ENCODE results near the gene SIGLEC11.

GRCh38 chr19:49920624-49921363 lies 40.2 kb downstream of the SIGLEC11 start:
- TF ChIP-seq POLR2AphosphoS5 (IDR thresholded peaks at IDR 0.05; ENCODE audit: low read depth) = no peak
- no peak for TF ChIP-seq CTCF (conservative IDR thresholded peaks at IDR 0.05; ENCODE audit: low read depth in 2 of 2)
- TF ChIP-seq EZH2 (IDR thresholded peaks at IDR 0.05; ENCODE audit: low read depth, unreplicated experiment) = no peak
- TF ChIP-seq EZH2phosphoT487 (IDR thresholded peaks at IDR 0.05; ENCODE audit: unreplicated experiment) = no peak
- no peak for TF ChIP-seq REST (IDR thresholded peaks at IDR 0.05; ENCODE audit: unreplicated experiment)
- no peak for TF ChIP-seq ZNF331 (CRISPR knock-in tag; IDR thresholded peaks at IDR 0.05; ENCODE audit: low read depth)
- no peak for TF ChIP-seq CREB1 (CRISPR knock-in tag; IDR thresholded peaks at IDR 0.05; ENCODE audit: low read depth)
- no peak for TF ChIP-seq NANOG (IDR thresholded peaks at IDR 0.05; ENCODE audit: borderline replicate concordance)
- TF ChIP-seq STAT1 (IDR thresholded peaks at IDR 0.05; ENCODE audit: unreplicated experiment) = no peak
- TF ChIP-seq JUNB (IDR thresholded peaks at IDR 0.05; ENCODE audit: unreplicated experiment) = no peak
- no peak for TF ChIP-seq ZNF114 (CRISPR knock-in tag; IDR thresholded peaks at IDR 0.05)
- TF ChIP-seq ZNF462 (CRISPR knock-in tag; IDR thresholded peaks at IDR 0.05) = no peak
- no peak for TF ChIP-seq ETS1 (IDR thresholded peaks at IDR 0.05)
